GM12878 (cell line): ENCODE measurements around the gene RALGPS2. TPM values are rescaled to one million over a fixed set of nuclear protein-coding genes. Genes with fewer than 3 reads are reported as not detected.

ENCODE experiments used
- ATAC-seq: fragments of 200-7000 bp; cut with Tn5 transposase; 3 replicates; pipeline ENCODE4 v1.9.1; 2020; ENCODE audit warnings: mild to moderate bottlenecking, moderate library complexity
- BruUV-seq: library from RNA; stranded (reverse); fragments of 400-500 nt; replicated peaks from 2 replicates; lab custom pipeline; 2021; lab: Mats Ljungman, UMichigan
- CTCF ChIA-PET: fragments of 300-600 bp; sonication (Branson Sonifier 250); formaldehyde crosslinking; extraction: SDS; loops from one replicate; lab custom pipeline; 2021; ENCODE audit warnings: inconsistent platforms; lab: Yijun Ruan, JAX
- POLR2A ChIA-PET: fragments of 350-600 bp; formaldehyde crosslinking; extraction: SDS; loops from one replicate; lab custom pipeline; 2021; ENCODE audit warnings: inconsistent platforms; lab: Charles Lee
- RAD21 ChIA-PET: fragments of 300-600 bp; sonication (Branson Sonifier 250); formaldehyde crosslinking; loops from one replicate; lab custom pipeline; 2023; ENCODE audit warnings: antibody characterized with exemption; ENCODE audit not compliant: unreplicated experiment; lab: Charles Lee
- SMC1A ChIA-PET: fragments of 300-600 bp; sonication (Branson Sonifier 250); formaldehyde crosslinking; loops from one replicate; lab custom pipeline; 2023; ENCODE audit not compliant: unreplicated experiment, uncharacterized antibody; lab: Charles Lee
- DNase-seq: peaks from one replicate; pipeline ENCODE4 v3.0.0-alpha.2; 2011; ENCODE audit warnings: low read depth, low spot score
- FAIRE-seq: peaks from 3 replicates; lab custom pipeline; 2011; peaks lifted over from hg19 to GRCh38; lab: Jason Lieb, UNC
- H2AFZ ChIP-seq: 2 replicates; pipeline ENCODE4 v1.6.0; 2011; ENCODE audit warnings: low read depth, low read length, control low read depth; ENCODE audit not compliant: control insufficient read depth
- H3K27ac ChIP-seq: 2 replicates; pipeline ENCODE4 v1.5.1; 2011; ENCODE audit warnings: control low read depth; ENCODE audit not compliant: control insufficient read depth, insufficient read depth
- H3K27me3 ChIP-seq, 2 experiments: replicated peaks in 1 of 2; 2 replicates each; pipeline versions ENCODE4 v1.6.0 to v1.6.1; 2011; ENCODE audit warnings: low read length in 1 of 2; ENCODE audit not compliant: control insufficient read depth in 2 of 2, insufficient read depth in 2 of 2
- H3K36me3 ChIP-seq, 2 experiments: 2 replicates each; pipeline ENCODE4 v1.5.1; 2011; ENCODE audit warnings: low read length in 1 of 2; ENCODE audit not compliant: control insufficient read depth in 2 of 2, insufficient read depth in 2 of 2
- H3K4me1 ChIP-seq: 2 replicates; pipeline ENCODE4 v1.6.1; 2011; ENCODE audit warnings: mild to moderate bottlenecking, low read length, moderate library complexity, mixed read lengths; ENCODE audit not compliant: control insufficient read depth, insufficient read depth
- H3K4me2 ChIP-seq: 2 replicates; pipeline ENCODE4 v1.6.0; 2011; ENCODE audit warnings: control low read depth; ENCODE audit not compliant: control insufficient read depth, insufficient read depth
- H3K4me3 ChIP-seq: fragments of 200-600 bp; sonication (generic); 2 replicates; pipeline ENCODE4 v1.5.1; 2016
- H3K79me2 ChIP-seq: 2 replicates; pipeline ENCODE4 v1.6.0; 2011; ENCODE audit warnings: low read length; ENCODE audit not compliant: control insufficient read depth, insufficient read depth
- H3K9ac ChIP-seq: 2 replicates; pipeline ENCODE4 v1.8.0; 2011; ENCODE audit warnings: low read length, control low read depth, mixed read lengths; ENCODE audit not compliant: control insufficient read depth, insufficient read depth
- H3K9me3 ChIP-seq: replicated peaks from 3 replicates; pipeline ENCODE4 v1.5.1; 2011; ENCODE audit warnings: mild to moderate bottlenecking, low read length; ENCODE audit not compliant: control insufficient read depth, insufficient read depth
- H4K20me1 ChIP-seq: 2 replicates; pipeline ENCODE4 v1.6.0; 2011; ENCODE audit not compliant: control insufficient read depth, insufficient read depth
- BCL11A ChIP-seq: IDR thresholded peaks from 2 replicates; pipeline ENCODE4 v1.6.1; 2011; ENCODE audit warnings: low read depth, low read length
- CREM ChIP-seq: IDR thresholded peaks from 2 replicates; pipeline ENCODE4 v1.6.1; 2014; ENCODE audit warnings: antibody characterized with exemption, low read depth
- FOXM1 ChIP-seq: IDR thresholded peaks from 2 replicates; pipeline ENCODE4 v1.6.1; 2012; ENCODE audit warnings: low read depth, mild to moderate bottlenecking, inconsistent platforms, low read length, moderate library complexity
- IRF4 ChIP-seq: IDR thresholded peaks from 2 replicates; pipeline ENCODE4 v1.6.1; 2011; ENCODE audit warnings: low read depth, low read length
- MYC ChIP-seq: IDR thresholded peaks from 2 replicates; pipeline ENCODE4 v1.6.1; 2011; ENCODE audit warnings: mild to moderate bottlenecking, low read length, moderate library complexity, inconsistent platforms; ENCODE audit not compliant: insufficient read depth, insufficient replicate concordance, insufficient read length, severe bottlenecking
- RELA ChIP-seq: fragments of 450-650 bp; IDR thresholded peaks from 2 replicates; pipeline ENCODE4 v1.8.0; 2014; ENCODE audit warnings: borderline replicate concordance; ENCODE audit not compliant: partially characterized antibody
- WGBS: methylation state at CpG from one replicate; pipeline ENCODE4 v1.1.6; 2016; ENCODE audit warnings: low lambda C conversion rate; ENCODE audit not compliant: insufficient replicate concordance, insufficient coverage; ENCODE audit errors: missing lambda C conversion rate; 5-methylcytosine and 5-hydroxymethylcytosine counted together
- in situ Hi-C: fragments of 300-500 bp; cut with MboI; formaldehyde crosslinking; loops from 9 replicates; pipeline ENCODE4 v1.14.3; 2018; ENCODE audit warnings: mixed read lengths
- intact Hi-C: fragments of 100-400 bp; cut with micrococcal nuclease; formaldehyde crosslinking; loops from one replicate; pipeline ENCODE4 v1.14.2; 2022; ENCODE audit not compliant: unreplicated experiment
- polyA plus RNA-seq, 11 experiments: library from polyadenylated mRNA; depleted of rRNA in 4 of 11; unstranded in 6 of 11; stranded (reverse) in 5 of 11; fragments of >200 nt; fragmentation: Nextera tagmentation in 4 of 11; fragmentation: Illumina TruSeq in 1 of 11; extraction: Ambion mirVana in 4 of 11; extraction: Trizol in 1 of 11; gene quantifications; 1 replicate in 1 of 11; 2 replicates in 10 of 11; pipeline versions ENCODE4 v1.2.1 to v1.2.3, GENCODE V29; 2011 to 2016; ENCODE audit warnings: inconsistent platforms in 2 of 11, missing spikeins in 2 of 11, low read depth in 1 of 11
- total RNA-seq, 4 experiments: library from RNA; depleted of rRNA in 3 of 4; stranded (reverse); fragments of >200 nt in 3 of 4; fragmentation: Illumina TruSeq in 1 of 4; extraction: Trizol in 1 of 4; gene quantifications; 2 replicates each; pipeline versions ENCODE4 v1.2.1 to v1.2.3, GENCODE V29; 2013 to 2021
- TF ChIP-seq, protein P1 (sequence below): IDR thresholded peaks from 2 replicates; pipeline ENCODE4 v1.6.1; 2012; ENCODE audit warnings: improper control_type of control experiment, low read depth, low read length; ENCODE audit not compliant: insufficient replicate concordance
- TF ChIP-seq, protein P2 (sequence below): IDR thresholded peaks from 2 replicates; pipeline ENCODE4 v1.6.1; 2011; ENCODE audit warnings: borderline replicate concordance, low read depth, mild to moderate bottlenecking, moderate library complexity, mixed read lengths, low read length; ENCODE audit not compliant: insufficient read depth; ENCODE audit errors: extremely low read length

Gene RALGPS2
- total and polyA plus RNA-seq, 10 of the 15 experiments (the other 5 are each of a cell fraction or from before 2014, with no cell fraction given): 0.08 to 3.7 (median 0.50) TPM

DNA sequence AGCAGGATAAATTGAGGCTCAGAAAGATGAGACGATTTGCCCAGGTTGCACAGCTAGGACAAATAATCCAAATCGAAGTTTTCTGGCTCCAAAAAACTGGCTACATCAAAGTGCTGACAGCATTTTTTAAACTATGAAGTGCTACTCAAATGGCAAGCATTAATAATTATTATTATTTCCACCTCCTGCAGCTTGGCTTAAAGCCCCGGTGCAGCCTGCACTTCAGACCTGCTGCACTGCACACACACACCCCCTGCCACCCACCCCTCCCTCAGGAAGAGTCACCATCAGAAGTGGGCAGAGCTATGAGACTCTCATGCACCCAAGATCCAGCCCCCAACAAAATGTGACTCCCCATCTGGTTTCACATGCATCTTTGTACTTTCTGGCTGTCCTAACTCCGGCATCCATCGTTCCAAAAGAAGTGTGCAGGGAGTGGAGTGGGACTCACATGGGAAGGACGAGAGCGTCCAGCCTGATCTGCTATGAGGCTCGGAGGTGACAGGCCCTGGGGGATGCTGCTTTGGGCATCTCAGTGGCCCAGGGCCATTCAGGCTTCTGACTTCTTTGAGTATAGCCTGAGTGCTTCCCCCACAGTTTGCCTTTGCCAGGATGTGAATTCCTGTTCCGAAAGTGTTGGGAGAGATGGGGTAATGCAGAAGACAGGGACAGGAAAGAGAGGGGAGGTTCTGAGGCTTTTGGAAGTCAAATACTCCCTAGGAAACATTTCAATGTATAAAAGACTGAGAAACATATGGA, 235.6 kb downstream of the RALGPS2 start (continued):
- TF ChIP-seq, protein P1, sequence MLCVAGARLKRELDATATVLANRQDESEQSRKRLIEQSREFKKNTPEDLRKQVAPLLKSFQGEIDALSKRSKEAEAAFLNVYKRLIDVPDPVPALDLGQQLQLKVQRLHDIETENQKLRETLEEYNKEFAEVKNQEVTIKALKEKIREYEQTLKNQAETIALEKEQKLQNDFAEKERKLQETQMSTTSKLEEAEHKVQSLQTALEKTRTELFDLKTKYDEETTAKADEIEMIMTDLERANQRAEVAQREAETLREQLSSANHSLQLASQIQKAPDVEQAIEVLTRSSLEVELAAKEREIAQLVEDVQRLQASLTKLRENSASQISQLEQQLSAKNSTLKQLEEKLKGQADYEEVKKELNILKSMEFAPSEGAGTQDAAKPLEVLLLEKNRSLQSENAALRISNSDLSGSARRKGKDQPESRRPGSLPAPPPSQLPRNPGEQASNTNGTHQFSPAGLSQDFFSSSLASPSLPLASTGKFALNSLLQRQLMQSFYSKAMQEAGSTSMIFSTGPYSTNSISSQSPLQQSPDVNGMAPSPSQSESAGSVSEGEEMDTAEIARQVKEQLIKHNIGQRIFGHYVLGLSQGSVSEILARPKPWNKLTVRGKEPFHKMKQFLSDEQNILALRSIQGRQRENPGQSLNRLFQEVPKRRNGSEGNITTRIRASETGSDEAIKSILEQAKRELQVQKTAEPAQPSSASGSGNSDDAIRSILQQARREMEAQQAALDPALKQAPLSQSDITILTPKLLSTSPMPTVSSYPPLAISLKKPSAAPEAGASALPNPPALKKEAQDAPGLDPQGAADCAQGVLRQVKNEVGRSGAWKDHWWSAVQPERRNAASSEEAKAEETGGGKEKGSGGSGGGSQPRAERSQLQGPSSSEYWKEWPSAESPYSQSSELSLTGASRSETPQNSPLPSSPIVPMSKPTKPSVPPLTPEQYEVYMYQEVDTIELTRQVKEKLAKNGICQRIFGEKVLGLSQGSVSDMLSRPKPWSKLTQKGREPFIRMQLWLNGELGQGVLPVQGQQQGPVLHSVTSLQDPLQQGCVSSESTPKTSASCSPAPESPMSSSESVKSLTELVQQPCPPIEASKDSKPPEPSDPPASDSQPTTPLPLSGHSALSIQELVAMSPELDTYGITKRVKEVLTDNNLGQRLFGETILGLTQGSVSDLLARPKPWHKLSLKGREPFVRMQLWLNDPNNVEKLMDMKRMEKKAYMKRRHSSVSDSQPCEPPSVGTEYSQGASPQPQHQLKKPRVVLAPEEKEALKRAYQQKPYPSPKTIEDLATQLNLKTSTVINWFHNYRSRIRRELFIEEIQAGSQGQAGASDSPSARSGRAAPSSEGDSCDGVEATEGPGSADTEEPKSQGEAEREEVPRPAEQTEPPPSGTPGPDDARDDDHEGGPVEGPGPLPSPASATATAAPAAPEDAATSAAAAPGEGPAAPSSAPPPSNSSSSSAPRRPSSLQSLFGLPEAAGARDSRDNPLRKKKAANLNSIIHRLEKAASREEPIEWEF: no peak
- no peak for TF ChIP-seq FOXM1
- TF ChIP-seq, protein P2, sequence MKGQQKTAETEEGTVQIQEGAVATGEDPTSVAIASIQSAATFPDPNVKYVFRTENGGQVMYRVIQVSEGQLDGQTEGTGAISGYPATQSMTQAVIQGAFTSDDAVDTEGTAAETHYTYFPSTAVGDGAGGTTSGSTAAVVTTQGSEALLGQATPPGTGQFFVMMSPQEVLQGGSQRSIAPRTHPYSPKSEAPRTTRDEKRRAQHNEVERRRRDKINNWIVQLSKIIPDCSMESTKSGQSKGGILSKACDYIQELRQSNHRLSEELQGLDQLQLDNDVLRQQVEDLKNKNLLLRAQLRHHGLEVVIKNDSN: no peak

DNA sequence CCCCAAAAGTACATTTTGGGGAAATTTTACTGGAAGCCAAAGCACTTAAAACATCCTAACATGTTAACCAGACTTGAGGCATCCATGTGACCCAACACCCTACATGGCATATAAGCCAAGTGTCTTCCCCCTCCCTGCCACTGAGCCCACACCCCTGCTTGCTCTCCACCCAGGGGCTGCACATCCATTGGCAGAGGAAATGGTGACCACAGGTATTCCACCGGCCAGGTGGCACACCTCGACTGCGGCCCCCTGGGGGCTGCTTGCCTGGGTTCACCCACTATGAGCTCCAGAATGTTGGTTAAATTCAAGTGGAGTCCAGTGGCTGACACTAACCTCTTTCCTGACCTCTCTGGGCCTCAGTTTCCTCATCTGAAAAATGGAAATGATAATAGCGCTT, 236.3 kb downstream of the RALGPS2 start:
- Histone ChIP-seq H3K9me3 (peaks cover 3% of the 10 kb centered on the region; the same call in 1 of the 3 replicates), H3K36me3 (no peaks in the 10 kb centered on the region), H3K27ac (no peak overlapping the region), H4K20me1 (no peaks in the 10 kb centered on the region), H3K27me3 (no peaks in the 10 kb centered on the region), H3K9ac (no peak overlapping the region), H2AFZ (no peak overlapping the region), H3K4me1 (no peaks in the 10 kb centered on the region), H3K4me3 (no peak overlapping the region), H3K79me2 (no peaks in the 10 kb centered on the region), H3K4me2 (no peak overlapping the region)
- no TSS peak for BruUV-seq
- FAIRE-seq (no peak), ATAC-seq (no peak), DNase-seq (no peak)
- no peak for TF ChIP-seq RELA
- TF ChIP-seq IRF4: no peak
- no peak for TF ChIP-seq BCL11A
- TF ChIP-seq CREM: no peak
- no peak for TF ChIP-seq MYC
- intact Hi-C loops: no loop called here
- in situ Hi-C loops: no loop called here
- RAD21 ChIA-PET: no interaction called here
- SMC1A ChIA-PET: no interaction called here
- POLR2A ChIA-PET: no interaction called here
- CTCF ChIA-PET: no interaction called here
- WGBS: 58% methylated on average over 4 of the region's 4 CpGs
